Neural progenitor cell (in vitro differentiated cells): ENCODE results near the gene RGS3.

ENCODE experiments used
- EZH2 ChIP-seq: fragments of 200-600 bp; sonication (generic); IDR thresholded peaks from 2 replicates; pipeline ENCODE4 v1.6.1; 2017; ENCODE audit warnings: antibody characterized with exemption, mild to moderate bottlenecking, moderate library complexity
- EZH2phosphoT487 ChIP-seq: fragments of 200-600 bp; sonication (generic); IDR thresholded peaks from 2 replicates; pipeline ENCODE4 v1.6.1; 2017; ENCODE audit warnings: antibody characterized with exemption
- TF ChIP-seq, protein P1 (sequence below): fragments of 200-600 bp; sonication (generic); IDR thresholded peaks from 2 replicates; pipeline ENCODE4 v1.5.1; 2017; ENCODE audit warnings: antibody characterized with exemption, mild to moderate bottlenecking

DNA sequence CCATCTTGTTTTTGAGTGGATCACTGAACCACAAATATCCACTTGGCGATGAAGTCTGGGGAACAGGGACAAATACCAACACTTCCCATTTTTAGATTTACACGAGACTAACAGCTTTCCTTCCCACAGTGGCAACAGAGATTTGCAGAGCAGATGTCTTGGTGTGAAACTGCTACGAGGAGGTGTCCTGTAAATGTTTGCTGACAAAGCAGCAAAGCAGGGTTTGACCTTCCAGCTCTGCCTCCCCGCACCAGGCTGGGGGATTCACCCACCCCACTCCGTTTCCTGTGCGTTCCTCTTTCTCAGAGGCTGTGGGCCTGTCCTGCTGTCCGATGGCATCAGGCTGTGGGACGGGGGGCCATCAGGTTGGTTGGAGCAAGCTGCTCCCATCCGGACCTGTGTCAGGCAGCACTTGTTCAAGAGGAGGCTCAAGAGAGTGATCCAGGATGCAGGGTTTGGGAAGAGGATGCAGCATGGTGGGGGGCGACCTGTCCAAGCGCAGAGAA, 693 bp upstream of the RGS3 start:
- TF ChIP-seq, protein P1, sequence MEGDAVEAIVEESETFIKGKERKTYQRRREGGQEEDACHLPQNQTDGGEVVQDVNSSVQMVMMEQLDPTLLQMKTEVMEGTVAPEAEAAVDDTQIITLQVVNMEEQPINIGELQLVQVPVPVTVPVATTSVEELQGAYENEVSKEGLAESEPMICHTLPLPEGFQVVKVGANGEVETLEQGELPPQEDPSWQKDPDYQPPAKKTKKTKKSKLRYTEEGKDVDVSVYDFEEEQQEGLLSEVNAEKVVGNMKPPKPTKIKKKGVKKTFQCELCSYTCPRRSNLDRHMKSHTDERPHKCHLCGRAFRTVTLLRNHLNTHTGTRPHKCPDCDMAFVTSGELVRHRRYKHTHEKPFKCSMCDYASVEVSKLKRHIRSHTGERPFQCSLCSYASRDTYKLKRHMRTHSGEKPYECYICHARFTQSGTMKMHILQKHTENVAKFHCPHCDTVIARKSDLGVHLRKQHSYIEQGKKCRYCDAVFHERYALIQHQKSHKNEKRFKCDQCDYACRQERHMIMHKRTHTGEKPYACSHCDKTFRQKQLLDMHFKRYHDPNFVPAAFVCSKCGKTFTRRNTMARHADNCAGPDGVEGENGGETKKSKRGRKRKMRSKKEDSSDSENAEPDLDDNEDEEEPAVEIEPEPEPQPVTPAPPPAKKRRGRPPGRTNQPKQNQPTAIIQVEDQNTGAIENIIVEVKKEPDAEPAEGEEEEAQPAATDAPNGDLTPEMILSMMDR: no peak
- TF ChIP-seq EZH2: no peak
- TF ChIP-seq EZH2phosphoT487: no peak
